Duodenal mucosa (tissue), 2 donors: ENCODE measurements around the gene GPC5.
"Not testable (repeated sequence)": the region's sequence is repeated elsewhere in the genome, so short reads cannot be mapped to it uniquely, and the experiment has no call there.

Source experiments
- H3K27ac ChIP-seq: one replicate; pipeline ENCODE4 v1.7.0; 2013; ENCODE audit warnings: low read depth, low read length
- H3K27me3 ChIP-seq, 2 donors: one replicate each; pipeline ENCODE4 v1.7.0; 2013; ENCODE audit warnings: low read length in 2 of 2, control low read depth in 1 of 2; ENCODE audit not compliant: insufficient read depth in 2 of 2, control insufficient read depth in 1 of 2
- H3K36me3 ChIP-seq, 2 donors: one replicate each; pipeline ENCODE4 v1.7.0; 2013; ENCODE audit warnings: low read length in 2 of 2, control low read depth in 1 of 2; ENCODE audit not compliant: insufficient read depth in 2 of 2, control insufficient read depth in 1 of 2
- H3K4me1 ChIP-seq, 2 donors: one replicate each; pipeline ENCODE4 v1.7.0; 2013; ENCODE audit warnings: low read length in 2 of 2, control low read depth in 1 of 2; ENCODE audit not compliant: insufficient read depth in 2 of 2, control insufficient read depth in 1 of 2
- H3K4me3 ChIP-seq, 2 donors: one replicate each; pipeline ENCODE4 v1.7.0; 2013; ENCODE audit warnings: low read length in 2 of 2, low read depth in 1 of 2
- H3K9ac ChIP-seq, 2 donors: one replicate each; pipeline ENCODE4 v1.7.0; 2013; ENCODE audit warnings: low read length in 2 of 2, low read depth in 1 of 2
- H3K9me3 ChIP-seq, 2 donors: one replicate each; pipeline ENCODE4 v1.7.0; 2013; ENCODE audit warnings: low read length in 2 of 2, control low read depth in 1 of 2; ENCODE audit not compliant: control insufficient read depth in 1 of 2

Gene GPC5

DNA sequence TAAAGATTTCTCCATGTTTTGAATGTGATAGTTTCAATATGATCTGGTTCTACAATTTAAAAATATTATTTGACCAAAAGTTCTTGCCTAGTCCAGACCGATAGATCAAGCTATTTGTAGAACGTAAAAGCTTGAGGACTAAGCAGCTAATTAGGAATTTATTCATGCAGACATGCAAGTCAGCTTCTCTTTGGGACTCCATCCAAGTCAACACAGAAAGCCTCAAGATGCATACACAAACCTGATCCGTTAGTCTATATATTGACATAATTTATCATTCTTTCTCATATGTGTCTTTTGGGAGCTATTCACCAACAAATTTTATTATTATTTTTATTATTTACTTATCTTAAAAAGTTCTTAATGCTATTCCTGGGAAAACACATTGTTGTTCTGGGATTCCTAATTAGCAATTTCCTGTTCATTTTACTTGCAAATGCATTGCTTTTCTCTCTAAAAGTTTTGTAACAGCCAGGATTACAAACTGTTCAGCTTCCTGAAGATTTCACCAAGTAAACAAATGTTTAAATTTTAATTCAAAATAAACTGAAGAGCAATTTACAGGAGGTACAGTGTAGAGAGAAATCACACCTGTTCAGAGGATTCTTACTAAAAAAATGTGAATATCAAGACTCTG lies 375.3 kb downstream of the GPC5 start:
- Histone ChIP-seq H3K27me3 (no peaks in the 10 kb centered on the region), H3K4me3 (no peak overlapping the region), H3K27ac (no peak overlapping the region), H3K36me3 (no peaks in the 10 kb centered on the region), H3K4me1 (no peaks in the 10 kb centered on the region), H3K9me3 (no peaks in the 10 kb centered on the region), H3K9ac (no peak overlapping the region)

DNA sequence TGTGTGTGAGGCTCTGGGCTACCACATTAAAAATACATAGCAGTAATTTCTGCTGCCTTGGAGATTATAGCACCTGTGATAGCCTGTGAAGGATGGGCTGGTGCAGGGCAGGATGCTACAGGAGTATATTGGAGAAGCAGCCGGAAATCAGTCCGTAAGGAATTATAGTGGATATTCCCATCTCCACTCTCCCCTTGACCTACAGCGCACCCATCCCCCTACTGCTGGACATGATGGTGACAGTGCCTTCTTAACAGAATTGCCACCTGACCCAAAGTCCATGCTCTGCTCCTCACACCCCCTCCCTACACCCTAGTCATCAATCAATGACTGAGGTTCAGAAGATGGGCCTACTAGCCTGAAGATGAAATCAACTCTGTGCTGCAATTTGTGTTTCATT lies 376.0 kb downstream of the GPC5 start:
- H3K4me3 ChIP-seq, result no peak overlapping the region
- no peak overlapping the region for H3K27ac ChIP-seq
- H3K9me3 ChIP-seq, result no peaks in the 10 kb centered on the region
- no peak overlapping the region for H3K9ac ChIP-seq
- H3K36me3 ChIP-seq, result no peaks in the 10 kb centered on the region
- no peaks in the 10 kb centered on the region for H3K27me3 ChIP-seq
- H3K4me1 ChIP-seq, result no peaks in the 10 kb centered on the region

DNA sequence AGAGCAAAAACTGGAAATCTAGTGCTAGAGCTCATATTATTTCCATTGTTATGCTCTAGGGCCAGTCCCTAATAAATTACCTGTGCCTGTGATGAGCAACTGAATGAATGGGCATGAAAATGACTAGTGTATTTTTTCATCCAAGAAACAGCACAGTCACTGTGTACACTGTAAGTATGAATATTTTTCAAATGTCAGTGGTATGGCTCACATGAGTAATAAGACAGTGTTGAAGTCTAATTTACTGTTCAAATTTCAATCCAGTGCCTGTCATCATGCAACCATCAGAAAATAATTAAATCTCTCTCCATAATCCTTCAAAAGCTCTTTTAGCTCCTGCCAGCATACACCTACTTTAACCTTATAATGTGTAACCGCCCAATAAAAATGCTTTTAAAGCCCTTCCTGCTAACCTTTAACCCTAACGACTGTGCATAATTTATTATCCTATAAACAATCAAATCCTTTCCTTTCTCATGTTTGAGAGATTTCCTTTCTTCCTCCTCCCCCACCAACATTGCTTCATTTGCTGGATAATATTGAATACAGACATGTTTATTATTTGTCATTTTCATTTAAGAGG lies 378.3 kb downstream of the GPC5 start:
- no peak overlapping the region for H3K9ac ChIP-seq
- H3K4me3 ChIP-seq, result no peak overlapping the region
- H3K27me3 ChIP-seq, result no peaks in the 10 kb centered on the region
- no peaks in the 10 kb centered on the region for H3K36me3 ChIP-seq
- no peak overlapping the region for H3K27ac ChIP-seq
- H3K4me1 ChIP-seq, result no peaks in the 10 kb centered on the region
- H3K9me3 ChIP-seq, result no peaks in the 10 kb centered on the region

- no peak overlapping the region for H3K4me3 ChIP-seq
- no peaks in the 10 kb centered on the region for H3K9me3 ChIP-seq
- H3K4me1 ChIP-seq, result no peaks in the 10 kb centered on the region
- H3K9ac ChIP-seq, result no peak overlapping the region
- H3K27me3 ChIP-seq, result no peaks in the 10 kb centered on the region
- H3K36me3 ChIP-seq, result no peaks in the 10 kb centered on the region
- H3K27ac ChIP-seq, result no peak overlapping the region
These were observed 379.7 kb downstream of the GPC5 start for GRCh38 chr13:91778123-91778522.

DNA sequence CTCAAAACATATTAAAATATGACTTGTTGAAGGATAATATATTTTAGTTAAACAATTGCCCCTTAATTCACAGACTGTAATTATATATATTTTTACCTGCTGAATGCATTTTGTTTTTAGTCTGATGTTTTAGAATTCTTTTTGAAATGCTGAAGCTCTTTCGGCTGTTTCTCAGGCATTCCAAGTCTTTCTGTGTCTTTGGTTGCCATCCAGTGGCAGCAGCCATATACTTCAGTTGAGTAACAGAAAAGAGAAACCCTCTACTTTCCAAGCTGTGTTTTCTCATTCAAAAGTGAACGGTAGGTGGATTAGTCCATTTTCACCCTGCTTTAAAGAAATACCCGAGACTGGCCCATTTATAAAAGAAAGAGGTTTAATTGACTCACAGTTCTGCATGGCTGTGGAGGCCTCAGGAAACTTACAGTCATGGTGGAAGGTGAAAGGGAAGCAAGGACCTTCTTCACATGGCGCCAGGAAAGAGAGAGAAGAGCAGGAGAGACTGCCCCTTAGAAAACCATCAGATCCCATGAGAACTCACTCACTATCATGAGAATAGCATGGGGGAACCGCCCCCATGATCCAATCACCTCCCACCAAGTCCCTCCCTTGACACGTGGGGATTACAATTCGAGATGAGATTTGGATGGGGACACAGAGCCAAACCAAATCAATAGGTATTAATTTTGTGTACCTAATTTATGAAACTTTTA lies 383.7 kb downstream of the GPC5 start:
- not testable (repeated sequence) for H3K36me3 ChIP-seq

DNA sequence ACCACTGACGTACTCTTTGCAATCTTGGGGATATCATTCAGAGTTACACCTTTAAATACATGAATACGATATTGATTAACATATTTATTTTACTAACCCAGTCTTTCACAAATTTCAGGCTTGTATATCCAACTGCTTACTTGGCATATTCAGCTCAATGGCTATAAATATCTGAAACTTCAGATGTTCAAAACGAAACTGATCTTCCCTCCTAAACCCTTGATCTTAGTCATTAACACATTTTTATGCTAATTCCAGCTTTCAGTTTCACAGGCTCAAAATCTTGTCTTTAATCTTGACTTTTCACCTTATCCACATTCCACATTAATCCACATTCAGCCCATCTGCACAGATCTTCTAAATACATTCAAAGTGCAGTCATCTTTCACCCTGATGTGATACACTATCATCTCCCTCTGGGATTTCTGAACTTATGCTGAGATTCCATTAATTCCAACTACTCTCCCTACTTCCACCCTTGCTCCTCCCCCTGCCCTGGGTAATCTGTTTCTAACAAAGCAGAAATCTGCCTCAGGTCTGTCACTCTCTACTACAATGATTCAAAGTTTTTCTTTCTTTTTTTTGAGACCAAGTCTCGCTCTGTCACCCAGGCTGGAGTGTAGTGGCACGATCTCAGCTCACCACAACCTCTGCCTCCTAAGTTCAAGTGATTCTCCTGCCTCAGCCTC lies 387.2 kb downstream of the GPC5 start:
- Histone ChIP-seq H3K27me3 (no peaks in the 10 kb centered on the region), H3K9me3 (no peaks in the 10 kb centered on the region), H3K9ac (no peak overlapping the region), H3K4me1 (no peaks in the 10 kb centered on the region), H3K4me3 (no peak overlapping the region), H3K27ac (no peak overlapping the region), H3K36me3 (no peaks in the 10 kb centered on the region)

More for the DNA sequence above, 383.7 kb downstream of the GPC5 start:
- not testable (repeated sequence) for H3K4me3 ChIP-seq, H3K27ac ChIP-seq, H3K4me1 ChIP-seq, H3K9me3 ChIP-seq, H3K27me3 ChIP-seq, H3K9ac ChIP-seq

DNA sequence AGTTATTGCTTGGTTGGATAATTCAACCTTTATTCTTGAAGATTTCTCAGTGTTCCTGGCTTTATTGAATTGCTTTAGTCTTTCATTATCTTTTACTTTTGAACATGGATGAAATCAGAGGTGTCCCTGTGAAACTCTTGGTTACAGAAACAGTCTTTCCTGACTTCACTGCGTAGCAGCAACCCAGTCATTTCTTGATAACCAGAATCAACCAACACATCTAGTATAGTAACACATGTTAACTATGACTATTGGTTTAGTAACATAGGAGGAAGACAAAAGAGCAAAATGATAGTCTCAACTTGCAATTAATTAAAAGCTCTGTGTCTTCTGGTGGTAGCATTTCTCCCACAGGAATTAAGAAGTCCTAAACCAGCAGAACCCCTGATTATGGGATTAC lies 393.6 kb downstream of the GPC5 start:
- Histone ChIP-seq H3K27me3 (no peaks in the 10 kb centered on the region), H3K4me3 (no peak overlapping the region), H3K9me3 (no peaks in the 10 kb centered on the region), H3K36me3 (no peaks in the 10 kb centered on the region), H3K27ac (no peak overlapping the region), H3K9ac (no peak overlapping the region), H3K4me1 (no peaks in the 10 kb centered on the region)

DNA sequence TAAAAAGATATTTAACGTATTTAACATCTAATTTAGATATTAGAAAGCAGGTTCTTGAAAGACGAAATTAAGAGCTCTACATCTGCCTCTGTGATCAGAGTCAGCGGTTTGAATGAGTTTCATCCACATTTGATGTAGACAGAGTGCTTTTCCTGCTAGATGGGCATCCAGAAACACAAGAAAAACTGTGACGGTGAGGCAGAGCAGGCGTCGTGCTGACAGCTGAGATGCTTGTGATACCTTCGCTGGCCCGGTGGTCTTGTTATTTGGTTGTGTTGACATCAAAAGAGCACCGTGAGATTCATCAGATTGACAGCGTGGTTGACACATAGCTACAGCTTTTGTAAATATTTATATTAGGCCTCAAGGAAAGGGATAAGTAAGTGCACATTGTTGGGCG lies 399.1 kb downstream of the GPC5 start:
- H3K4me3 ChIP-seq, result no peak overlapping the region
- no peak overlapping the region for H3K9ac ChIP-seq
- H3K36me3 ChIP-seq, result no peaks in the 10 kb centered on the region
- no peaks in the 10 kb centered on the region for H3K4me1 ChIP-seq
- no peak overlapping the region for H3K27ac ChIP-seq
- H3K27me3 ChIP-seq, result no peaks in the 10 kb centered on the region
- no peaks in the 10 kb centered on the region for H3K9me3 ChIP-seq

DNA sequence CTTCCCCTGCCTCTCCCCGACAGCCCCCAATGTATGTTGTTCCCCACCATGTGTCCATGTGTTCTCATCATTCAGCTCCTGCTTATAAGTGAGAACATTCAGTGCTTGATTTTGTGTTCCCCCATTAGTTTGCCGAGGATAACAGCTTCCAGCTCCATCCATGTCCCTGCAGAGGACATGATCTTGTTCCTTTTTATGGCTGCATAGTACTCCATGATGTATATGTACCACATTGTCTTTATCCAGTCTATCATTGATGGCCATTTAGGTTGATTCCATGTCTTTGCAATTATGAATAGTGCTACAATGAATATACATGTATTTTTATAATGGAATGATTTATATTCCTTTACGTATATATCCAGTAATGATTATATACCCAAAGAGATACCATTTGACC lies 399.9 kb downstream of the GPC5 start:
- not testable (repeated sequence) for H3K4me3 ChIP-seq, H3K4me1 ChIP-seq, H3K27ac ChIP-seq, H3K9me3 ChIP-seq, H3K27me3 ChIP-seq, H3K36me3 ChIP-seq, H3K9ac ChIP-seq

DNA sequence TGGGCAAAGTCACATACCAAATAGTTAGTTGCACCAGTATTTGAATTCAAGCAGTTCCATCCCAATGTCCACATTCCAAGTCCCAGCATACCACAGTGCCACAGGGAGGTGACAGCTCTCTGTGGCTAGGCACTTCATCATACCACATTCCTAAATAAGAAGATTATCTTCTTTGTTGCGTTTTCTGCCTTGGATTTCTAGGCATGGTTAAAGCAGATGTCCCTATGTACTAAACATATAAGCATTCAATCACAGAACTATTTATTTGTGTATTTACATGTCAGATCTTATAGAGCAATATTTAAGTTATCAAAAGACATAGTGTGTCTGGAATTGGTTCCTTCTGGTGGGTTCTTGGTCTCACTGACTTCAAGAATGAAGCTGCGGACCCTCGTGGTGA lies 403.4 kb downstream of the GPC5 start:
- H3K36me3 ChIP-seq, H3K9me3 ChIP-seq, H3K4me3 ChIP-seq, H3K27me3 ChIP-seq, H3K4me1 ChIP-seq, H3K27ac ChIP-seq, H3K9ac ChIP-seq: not testable (repeated sequence)
